ENCODE measurements around the gene PCDH1.
"Not testable (repeated sequence)": the region's sequence is repeated elsewhere in the genome, so short reads cannot be mapped to it uniquely, and the experiment has no call there.

PCDH1 gene

GRCh38 chr5:141840280-141840812, 37.9 kb downstream of the PCDH1 start:
- no peak for DNase-seq (ENCODE audit: extremely low read depth in 1 of 2, low read depth in 1 of 2)

GRCh38 chr5:141839015-141839513, 39.1 kb downstream of the PCDH1 start:
- DNase-seq (ENCODE audit: extremely low read depth in 1 of 2, low read depth in 1 of 2), result no peak

- no peak for DNase-seq (ENCODE audit: extremely low read depth in 1 of 2, low read depth in 1 of 2)
Measured at GRCh38 chr5:141838326-141839014, 39.7 kb downstream of the PCDH1 start.

- no peak for DNase-seq (ENCODE audit: extremely low read depth in 1 of 2, low read depth in 1 of 2)
Measured at GRCh38 chr5:141835928-141836670, 42.1 kb downstream of the PCDH1 start.

- DNase-seq (ENCODE audit: extremely low read depth in 1 of 2, low read depth in 1 of 2), result no peak
Measured at GRCh38 chr5:141834331-141834730, 43.9 kb downstream of the PCDH1 start.

GRCh38 chr5:141832131-141832530, 46.1 kb downstream of the PCDH1 start:
- no peak for DNase-seq (ENCODE audit: extremely low read depth in 1 of 2, low read depth in 1 of 2)

GRCh38 chr5:141828162-141828561, 50.0 kb downstream of the PCDH1 start:
- DNase-seq (ENCODE audit: extremely low read depth in 1 of 2, low read depth in 1 of 2), result no peak

- no peak for DNase-seq (ENCODE audit: extremely low read depth in 1 of 2, low read depth in 1 of 2)
Measured at GRCh38 chr5:141826674-141827073, 51.5 kb downstream of the PCDH1 start.

- no peak for DNase-seq (ENCODE audit: extremely low read depth in 1 of 2, low read depth in 1 of 2)
Measured at GRCh38 chr5:141825791-141826560, 52.2 kb downstream of the PCDH1 start.

GRCh38 chr5:141825241-141825671, 53.0 kb downstream of the PCDH1 start:
- DNase-seq (ENCODE audit: extremely low read depth in 1 of 2, low read depth in 1 of 2), result no peak

- DNase-seq (ENCODE audit: extremely low read depth in 1 of 2, low read depth in 1 of 2), result no peak
Measured at GRCh38 chr5:141824717-141825116, 53.5 kb downstream of the PCDH1 start.

GRCh38 chr5:141823056-141823455, 55.2 kb downstream of the PCDH1 start:
- DNase-seq (ENCODE audit: extremely low read depth in 1 of 2, low read depth in 1 of 2), result no peak

- no peak for DNase-seq (ENCODE audit: extremely low read depth in 1 of 2, low read depth in 1 of 2)
Measured at GRCh38 chr5:141822144-141822543, 56.1 kb downstream of the PCDH1 start.

- no peak for DNase-seq (ENCODE audit: extremely low read depth in 1 of 2, low read depth in 1 of 2)
Measured at GRCh38 chr5:141821430-141821925, 56.7 kb downstream of the PCDH1 start.

- DNase-seq (ENCODE audit: extremely low read depth in 1 of 2, low read depth in 1 of 2), result not testable (repeated sequence)
Measured at GRCh38 chr5:141820686-141821085, 57.5 kb downstream of the PCDH1 start.

- DNase-seq (ENCODE audit: extremely low read depth in 1 of 2, low read depth in 1 of 2), result no peak
Measured at GRCh38 chr5:141817631-141818030, 60.6 kb downstream of the PCDH1 start.

GRCh38 chr5:141816598-141817399, 61.4 kb downstream of the PCDH1 start:
- DNase-seq (ENCODE audit: extremely low read depth in 1 of 2, low read depth in 1 of 2), result no peak

- no peak for DNase-seq (ENCODE audit: extremely low read depth in 1 of 2, low read depth in 1 of 2)
Measured at GRCh38 chr5:141815796-141816180, 62.4 kb downstream of the PCDH1 start.

- no peak for DNase-seq (ENCODE audit: extremely low read depth in 1 of 2, low read depth in 1 of 2)
Measured at GRCh38 chr5:141815051-141815795, 63.0 kb downstream of the PCDH1 start.

Data from stimulated activated CD8-positive, alpha-beta memory T cell treated with anti-CD3 and anti-CD28 coated beads, Interleukin-7, amount 100 ng/mL, for 48 hours (primary cell).